PFSK-1 (cell line): Measurements from ENCODE around the gene ISM2.

Source experiments
- FOXP2 ChIP-seq: optimal IDR thresholded peaks from 2 replicates; pipeline ENCODE3; 2011; ENCODE audit warnings: borderline replicate concordance, control low read depth, inconsistent platforms; ENCODE audit not compliant: insufficient read depth; ENCODE audit errors: extremely low read length, extremely low read depth
- POLR2AphosphoS5 ChIP-seq: IDR thresholded peaks from 2 replicates; pipeline ENCODE4 v1.6.1; 2012; ENCODE audit warnings: low read depth, mild to moderate bottlenecking, control low read depth, low read length, moderate library complexity
- SIN3A ChIP-seq: IDR thresholded peaks from 2 replicates; pipeline ENCODE4 v1.6.1; 2012; ENCODE audit warnings: mild to moderate bottlenecking, low read length, moderate library complexity, borderline replicate concordance; ENCODE audit not compliant: insufficient read depth
- TAF1 ChIP-seq: IDR thresholded peaks from 2 replicates; pipeline ENCODE4 v1.6.1; 2012; ENCODE audit warnings: low read length, control low read depth, borderline replicate concordance; ENCODE audit not compliant: insufficient read depth
- TF ChIP-seq, protein P1 (sequence below), 2 experiments: IDR thresholded peaks; 2 replicates each; pipeline versions ENCODE4 v1.6.1 to v1.8.0; 2011 to 2012; ENCODE audit warnings: low read depth in 2 of 2, low read length in 2 of 2, control low read depth in 1 of 2, inconsistent platforms in 1 of 2, mild to moderate bottlenecking in 1 of 2, moderate library complexity in 1 of 2; ENCODE audit not compliant: insufficient read depth in 1 of 2

ISM2 gene

DNA sequence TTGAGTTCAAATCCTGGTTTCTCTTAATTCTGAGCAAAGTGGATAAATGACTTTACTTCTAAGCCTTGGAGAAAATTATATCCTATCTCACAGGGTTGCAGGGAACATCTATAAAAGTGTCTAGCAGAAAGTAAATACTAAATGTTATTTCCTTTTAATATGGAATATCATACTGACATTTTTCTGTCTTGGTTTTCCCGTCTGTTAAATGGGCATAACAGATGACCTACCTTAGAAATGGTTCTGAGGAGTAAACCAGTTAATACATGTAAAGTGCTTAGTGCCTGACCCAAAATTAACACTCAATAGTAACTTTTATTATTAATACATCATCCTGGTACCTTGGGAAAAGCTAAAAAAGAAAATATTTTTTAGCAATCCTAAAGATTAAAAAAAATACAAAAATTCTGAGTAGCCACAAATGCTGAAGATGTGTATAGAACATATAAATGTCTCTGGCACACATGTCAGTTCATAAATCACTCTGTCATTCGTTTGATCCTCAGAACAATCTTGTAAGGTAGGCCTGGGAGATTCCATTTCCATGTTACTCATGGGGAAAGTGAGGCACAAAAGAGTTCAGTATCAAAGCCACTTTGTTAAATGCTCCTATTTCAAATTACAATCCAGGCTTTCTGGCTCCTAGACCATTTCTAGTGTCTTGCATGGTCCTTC, 42.5 kb downstream of the ISM2 start:
- no peak for TF ChIP-seq POLR2AphosphoS5
- TF ChIP-seq, protein P1, sequence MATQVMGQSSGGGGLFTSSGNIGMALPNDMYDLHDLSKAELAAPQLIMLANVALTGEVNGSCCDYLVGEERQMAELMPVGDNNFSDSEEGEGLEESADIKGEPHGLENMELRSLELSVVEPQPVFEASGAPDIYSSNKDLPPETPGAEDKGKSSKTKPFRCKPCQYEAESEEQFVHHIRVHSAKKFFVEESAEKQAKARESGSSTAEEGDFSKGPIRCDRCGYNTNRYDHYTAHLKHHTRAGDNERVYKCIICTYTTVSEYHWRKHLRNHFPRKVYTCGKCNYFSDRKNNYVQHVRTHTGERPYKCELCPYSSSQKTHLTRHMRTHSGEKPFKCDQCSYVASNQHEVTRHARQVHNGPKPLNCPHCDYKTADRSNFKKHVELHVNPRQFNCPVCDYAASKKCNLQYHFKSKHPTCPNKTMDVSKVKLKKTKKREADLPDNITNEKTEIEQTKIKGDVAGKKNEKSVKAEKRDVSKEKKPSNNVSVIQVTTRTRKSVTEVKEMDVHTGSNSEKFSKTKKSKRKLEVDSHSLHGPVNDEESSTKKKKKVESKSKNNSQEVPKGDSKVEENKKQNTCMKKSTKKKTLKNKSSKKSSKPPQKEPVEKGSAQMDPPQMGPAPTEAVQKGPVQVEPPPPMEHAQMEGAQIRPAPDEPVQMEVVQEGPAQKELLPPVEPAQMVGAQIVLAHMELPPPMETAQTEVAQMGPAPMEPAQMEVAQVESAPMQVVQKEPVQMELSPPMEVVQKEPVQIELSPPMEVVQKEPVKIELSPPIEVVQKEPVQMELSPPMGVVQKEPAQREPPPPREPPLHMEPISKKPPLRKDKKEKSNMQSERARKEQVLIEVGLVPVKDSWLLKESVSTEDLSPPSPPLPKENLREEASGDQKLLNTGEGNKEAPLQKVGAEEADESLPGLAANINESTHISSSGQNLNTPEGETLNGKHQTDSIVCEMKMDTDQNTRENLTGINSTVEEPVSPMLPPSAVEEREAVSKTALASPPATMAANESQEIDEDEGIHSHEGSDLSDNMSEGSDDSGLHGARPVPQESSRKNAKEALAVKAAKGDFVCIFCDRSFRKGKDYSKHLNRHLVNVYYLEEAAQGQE (IDR thresholded peaks at IDR 0.05; ENCODE audit: insufficient read depth in 1 of 2, low read depth in 2 of 2, low read length in 2 of 2): no peak
- TF ChIP-seq TAF1: no peak
- no peak for TF ChIP-seq FOXP2
- no peak for TF ChIP-seq SIN3A

DNA sequence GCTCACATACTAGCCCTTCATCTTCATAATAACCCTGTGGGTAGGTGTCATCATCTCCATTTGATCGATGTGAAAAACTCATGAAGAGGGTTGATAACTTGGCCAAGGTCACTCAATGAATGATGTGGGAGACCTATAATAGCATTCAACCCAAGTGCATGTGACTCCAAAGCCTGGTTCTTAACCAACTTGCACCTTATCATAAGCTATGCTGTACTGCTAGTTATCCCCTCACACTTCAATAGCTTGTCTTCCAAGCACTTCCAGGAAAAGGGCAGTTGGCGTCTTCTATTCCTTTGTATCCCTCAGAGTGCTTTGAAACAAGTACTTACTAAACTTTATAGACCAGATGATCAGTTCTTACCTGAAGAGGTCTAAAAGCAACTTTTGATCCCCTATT, 56.4 kb downstream of the ISM2 start:
- TF ChIP-seq, protein P1 (IDR thresholded peaks at IDR 0.05; ENCODE audit: insufficient read depth in 1 of 2, low read depth in 2 of 2, low read length in 2 of 2): no peak
- TF ChIP-seq SIN3A: no peak
- TF ChIP-seq POLR2AphosphoS5: no peak
- no peak for TF ChIP-seq FOXP2
- TF ChIP-seq TAF1: no peak

DNA sequence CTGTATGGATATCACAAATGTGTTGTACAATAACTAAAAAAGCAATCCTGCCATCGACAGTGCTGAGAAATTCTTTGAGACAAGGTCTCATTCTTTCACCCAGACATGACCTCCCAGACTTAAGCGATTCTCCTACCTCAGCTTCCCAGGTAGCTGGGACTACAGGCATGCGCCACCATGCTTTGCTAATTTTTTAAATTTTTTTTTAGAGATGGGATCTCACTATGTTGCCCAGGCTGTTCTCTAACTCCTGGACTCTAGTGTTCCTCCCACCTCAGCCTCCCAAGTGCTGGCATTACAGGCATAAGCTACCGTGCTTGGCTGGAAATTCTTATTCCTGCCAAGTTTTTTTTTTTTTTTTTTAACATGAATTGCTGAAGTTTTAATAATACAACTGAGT, 58.8 kb downstream of the ISM2 start:
- TF ChIP-seq, protein P1 (IDR thresholded peaks at IDR 0.05; ENCODE audit: insufficient read depth in 1 of 2, low read depth in 2 of 2, low read length in 2 of 2): no peak
- no peak for TF ChIP-seq TAF1
- TF ChIP-seq FOXP2: no peak
- no peak for TF ChIP-seq POLR2AphosphoS5
- no peak for TF ChIP-seq SIN3A

DNA sequence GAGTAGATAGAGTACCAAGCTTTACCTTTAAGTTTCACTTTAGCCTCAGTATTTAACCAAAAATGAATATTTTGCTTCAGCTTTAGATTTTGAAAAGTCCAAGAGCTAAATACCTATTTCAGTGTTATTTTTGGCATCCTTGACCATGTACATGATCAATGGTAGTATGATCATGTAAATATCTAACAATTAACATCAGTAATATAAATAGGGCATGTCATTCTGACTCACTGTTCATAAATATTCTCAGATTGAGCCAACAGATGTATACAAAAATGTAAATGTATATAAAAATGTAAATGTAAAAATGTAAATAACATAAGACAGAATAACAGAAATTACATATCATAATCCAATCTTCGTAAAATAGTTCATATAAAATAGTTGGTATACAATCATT, 60.0 kb downstream of the ISM2 start:
- TF ChIP-seq TAF1: no peak
- no peak for TF ChIP-seq SIN3A

DNA sequence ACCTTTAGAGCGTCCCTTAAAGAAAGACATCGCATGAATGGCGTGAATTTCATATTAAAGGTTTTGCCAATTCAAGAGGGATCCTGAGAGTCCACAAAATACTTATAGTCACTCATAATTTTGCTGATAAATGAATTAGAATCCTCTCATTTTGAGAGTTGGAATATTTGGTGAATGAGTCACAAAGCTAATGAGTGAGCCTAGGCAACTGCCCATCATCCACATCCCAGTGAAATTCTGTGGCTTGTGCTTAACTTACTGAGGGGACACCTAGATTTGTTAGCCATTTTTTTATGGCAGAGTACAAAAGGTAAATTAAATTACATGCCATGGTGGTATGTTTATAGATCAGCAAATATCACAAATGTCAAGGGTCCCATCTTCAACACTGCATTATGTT, 62.6 kb downstream of the ISM2 start:
- TF ChIP-seq, protein P1 (IDR thresholded peaks at IDR 0.05; ENCODE audit: insufficient read depth in 1 of 2, low read depth in 2 of 2, low read length in 2 of 2): no peak
- TF ChIP-seq POLR2AphosphoS5 (no peak), SIN3A (no peak), TAF1 (no peak), FOXP2 (no peak)
